GM23248 (cell line): Measurements from ENCODE around the gene NEK11. TPM values are rescaled to one million over a fixed set of nuclear protein-coding genes. Genes with fewer than 3 reads are reported as not detected.

Experiments
- DNase-seq: peaks from one replicate; pipeline ENCODE4 v3.0.0-alpha.2; 2015
- H2AFZ ChIP-seq: fragments of 200-600 bp; sonication (generic); 2 replicates; pipeline ENCODE4 v1.6.1; 2016; ENCODE audit warnings: antibody characterized with exemption
- H3F3A ChIP-seq: fragments of 200-600 bp; sonication (generic); 2 replicates; pipeline ENCODE4 v1.6.1; 2016; ENCODE audit warnings: mild to moderate bottlenecking, antibody characterized with exemption, mixed run types; ENCODE audit not compliant: insufficient read depth
- H3K27ac ChIP-seq: fragments of 200-600 bp; sonication (generic); 2 replicates; pipeline ENCODE4 v1.5.1; 2016; ENCODE audit warnings: mild to moderate bottlenecking
- H3K27me3 ChIP-seq: fragments of 200-600 bp; sonication (generic); replicated peaks from 2 replicates; pipeline ENCODE4 v1.6.1; 2016; ENCODE audit warnings: mild to moderate bottlenecking; ENCODE audit not compliant: insufficient read depth
- H3K36me3 ChIP-seq: fragments of 200-600 bp; sonication (generic); 2 replicates; pipeline ENCODE4 v1.6.1; 2016; ENCODE audit warnings: low read depth, mild to moderate bottlenecking
- H3K4me1 ChIP-seq: fragments of 200-600 bp; sonication (generic); 2 replicates; pipeline ENCODE4 v1.6.1; 2016; ENCODE audit warnings: mild to moderate bottlenecking; ENCODE audit not compliant: insufficient read depth
- H3K4me2 ChIP-seq: fragments of 200-600 bp; sonication (generic); one replicate; pipeline ENCODE4 v1.6.1; 2016; ENCODE audit warnings: mild to moderate bottlenecking; ENCODE audit not compliant: unreplicated experiment
- H3K4me3 ChIP-seq: fragments of 200-600 bp; sonication (generic); 2 replicates; pipeline ENCODE4 v1.5.1; 2016; ENCODE audit warnings: mild to moderate bottlenecking
- H3K79me2 ChIP-seq: fragments of 200-600 bp; sonication (generic); 2 replicates; pipeline ENCODE4 v1.6.1; 2016; ENCODE audit warnings: mild to moderate bottlenecking; ENCODE audit not compliant: insufficient read depth
- H3K9ac ChIP-seq: fragments of 200-600 bp; sonication (generic); 2 replicates; pipeline ENCODE4 v1.6.1; 2016; ENCODE audit warnings: mild to moderate bottlenecking
- H3K9me2 ChIP-seq: fragments of 200-600 bp; sonication (generic); 2 replicates; pipeline ENCODE4 v1.6.1; 2016; ENCODE audit warnings: mixed run types, mild to moderate bottlenecking, moderate library complexity; ENCODE audit not compliant: insufficient read depth
- H3K9me3 ChIP-seq: fragments of 200-600 bp; sonication (generic); one replicate; pipeline ENCODE4 v1.6.1; 2017; ENCODE audit warnings: low read depth
- H4K20me1 ChIP-seq: fragments of 200-600 bp; sonication (generic); 2 replicates; pipeline ENCODE4 v1.6.0; 2016; ENCODE audit not compliant: insufficient read depth
- EZH2 ChIP-seq: fragments of 200-600 bp; sonication (generic); IDR thresholded peaks from 2 replicates; pipeline ENCODE4 v1.6.1; 2018; ENCODE audit warnings: antibody characterized with exemption, mild to moderate bottlenecking; ENCODE audit not compliant: insufficient read depth, poor library complexity, severe bottlenecking
- EZH2phosphoT487 ChIP-seq: fragments of 200-600 bp; sonication (generic); IDR thresholded peaks from 2 replicates; pipeline ENCODE4 v1.6.1; 2018; ENCODE audit warnings: antibody characterized with exemption, moderate library complexity, mild to moderate bottlenecking, low read depth; ENCODE audit not compliant: insufficient read depth
- WGBS, 2 experiments: methylation state at CpG; one replicate each; pipeline ENCODE4 v1.1.6; 2015 to 2017; ENCODE audit warnings: low lambda C conversion rate in 2 of 2, low coverage in 1 of 2; ENCODE audit errors: missing lambda C conversion rate in 2 of 2; 5-methylcytosine and 5-hydroxymethylcytosine counted together
- in situ Hi-C: fragments of 300-500 bp; cut with MboI; formaldehyde crosslinking; loops from 2 replicates; pipeline ENCODE4 v1.15.0; 2020
- polyA plus RNA-seq: library from polyadenylated mRNA; unstranded; fragments of >200 nt; fragmentation: Nextera tagmentation; extraction: Ambion mirVana; gene quantifications from 2 replicates; pipeline ENCODE4 v1.2.1, GENCODE V29; 2016
- total RNA-seq: library from RNA; depleted of rRNA; stranded (reverse); fragments of >200 nt; shearing (Covaris generic); gene quantifications from 2 replicates; pipeline ENCODE4 v1.2.3, GENCODE V29; 2014

The NEK11 gene
- total and polyA plus RNA-seq, 2 experiments from 2014 or later: 7.6 to 18.5 TPM

- Histone ChIP-seq H2AFZ (no peak overlapping the region), H3K36me3 (no peaks in the 10 kb centered on the region), H3K9me2 (no peaks in the 10 kb centered on the region), H3F3A (no peaks in the 10 kb centered on the region), H3K27ac (no peak overlapping the region), H3K4me1 (no peaks in the 10 kb centered on the region), H3K4me2 (no peak overlapping the region), H3K4me3 (no peak overlapping the region), H4K20me1 (no peaks in the 10 kb centered on the region), H3K79me2 (no peaks in the 10 kb centered on the region), H3K27me3 (no peaks in the 10 kb centered on the region), H3K9ac (no peak overlapping the region), H3K9me3 (no peaks in the 10 kb centered on the region)
- in situ Hi-C loops: no loop called here
- DNase-seq: no peak
- TF ChIP-seq EZH2phosphoT487 (no peak), EZH2 (no peak)
- 75 to 77% methylated on average over 6 of the region's 6 CpGs for WGBS, 2 experiments
Observed at GRCh38 chr3:131236421-131236820, 209.7 kb downstream of the NEK11 start.

- Histone ChIP-seq H3K4me2 (no peak overlapping the region), H3K79me2 (no peaks in the 10 kb centered on the region), H3F3A (no peaks in the 10 kb centered on the region), H3K4me3 (no peak overlapping the region), H3K27ac (no peak overlapping the region), H3K27me3 (no peaks in the 10 kb centered on the region), H3K36me3 (no peaks in the 10 kb centered on the region), H3K4me1 (no peaks in the 10 kb centered on the region), H3K9me3 (no peaks in the 10 kb centered on the region), H3K9me2 (no peaks in the 10 kb centered on the region), H3K9ac (no peak overlapping the region), H2AFZ (no peak overlapping the region), H4K20me1 (no peaks in the 10 kb centered on the region)
- 80 to 92% methylated on average over 2 of the region's 2 CpGs for WGBS, 2 experiments
- no peak for DNase-seq
- in situ Hi-C loops: no loop called here
- TF ChIP-seq EZH2 (no peak), EZH2phosphoT487 (no peak)
Observed at GRCh38 chr3:131238496-131238895, 211.8 kb downstream of the NEK11 start.

- no peaks in the 10 kb centered on the region for H3K4me1 ChIP-seq
- H3K36me3 ChIP-seq: no peaks in the 10 kb centered on the region
- H3K79me2 ChIP-seq: no peaks in the 10 kb centered on the region
- H3K4me3 ChIP-seq: no peak overlapping the region
- in situ Hi-C loops: no loop called here
- H3K9me2 ChIP-seq: no peaks in the 10 kb centered on the region
- no peak overlapping the region for H2AFZ ChIP-seq
- no peaks in the 10 kb centered on the region for H3K27me3 ChIP-seq
- DNase-seq: no peak
- no peak overlapping the region for H3K4me2 ChIP-seq
- H4K20me1 ChIP-seq: no peaks in the 10 kb centered on the region
- no peak overlapping the region for H3K27ac ChIP-seq
- no peaks in the 10 kb centered on the region for H3K9me3 ChIP-seq
- WGBS, 2 experiments: 52 to 54% methylated on average over 3 of the region's 3 CpGs
- no peak for TF ChIP-seq EZH2phosphoT487
- TF ChIP-seq EZH2: no peak
- H3K9ac ChIP-seq: no peak overlapping the region
- no peaks in the 10 kb centered on the region for H3F3A ChIP-seq
Observed at GRCh38 chr3:131239267-131239666, 212.6 kb downstream of the NEK11 start.

- no peaks in the 10 kb centered on the region for H3F3A ChIP-seq
Observed at GRCh38 chr3:131242201-131242600, 215.5 kb downstream of the NEK11 start.

GRCh38 chr3:131250466-131250865 is 223.8 kb downstream of the NEK11 start:
- H3K9me2 ChIP-seq: no peaks in the 10 kb centered on the region
- no peak for DNase-seq
- no peak overlapping the region for H3K27ac ChIP-seq
- no peaks in the 10 kb centered on the region for H3K4me1 ChIP-seq
- TF ChIP-seq EZH2: no peak
- no peak for TF ChIP-seq EZH2phosphoT487
- H2AFZ ChIP-seq: no peak overlapping the region
- no peak overlapping the region for H3K4me3 ChIP-seq
- no peaks in the 10 kb centered on the region for H3K79me2 ChIP-seq
- no peaks in the 10 kb centered on the region for H3K27me3 ChIP-seq
- H3K36me3 ChIP-seq: no peaks in the 10 kb centered on the region
- no peaks in the 10 kb centered on the region for H4K20me1 ChIP-seq
- no peak overlapping the region for H3K9ac ChIP-seq
- no peaks in the 10 kb centered on the region for H3K9me3 ChIP-seq
- no peak overlapping the region for H3K4me2 ChIP-seq
- in situ Hi-C loops: no loop called here
- 89 to 95% methylated on average over 2 of the region's 2 CpGs for WGBS, 2 experiments
- H3F3A ChIP-seq: no peaks in the 10 kb centered on the region

More at GRCh38 chr3:131242201-131242600, 215.5 kb downstream of the NEK11 start:
- in situ Hi-C loops: no loop called here
- 53 to 55% methylated on average over 3 of the region's 3 CpGs for WGBS, 2 experiments
- H3K27me3 ChIP-seq: no peaks in the 10 kb centered on the region
- no peak for TF ChIP-seq EZH2
- no peak for TF ChIP-seq EZH2phosphoT487
- H3K79me2 ChIP-seq: no peaks in the 10 kb centered on the region
- no peaks in the 10 kb centered on the region for H4K20me1 ChIP-seq
- no peaks in the 10 kb centered on the region for H3K9me2 ChIP-seq
- no peak overlapping the region for H2AFZ ChIP-seq
- no peaks in the 10 kb centered on the region for H3K36me3 ChIP-seq
- H3K27ac ChIP-seq: no peak overlapping the region
- DNase-seq: peak; percentile 23
- H3K4me2 ChIP-seq: no peak overlapping the region
- no peak overlapping the region for H3K9ac ChIP-seq
- no peaks in the 10 kb centered on the region for H3K9me3 ChIP-seq
- no peaks in the 10 kb centered on the region for H3K4me1 ChIP-seq
- no peak overlapping the region for H3K4me3 ChIP-seq
